G401 (cell line): Measurements from ENCODE around the gene TMEM234. TPM values are rescaled to one million over a fixed set of nuclear protein-coding genes. Genes with fewer than 3 reads are reported as not detected.

Source experiments
- DNase-seq: peaks from one replicate; pipeline ENCODE4 v3.0.0-alpha.2; 2015; ENCODE audit warnings: low spot score
- in situ Hi-C: cut with HindIII; loops from 2 replicates; pipeline ENCODE4 v1.10.0; 2016; ENCODE audit warnings: low sequenced_read_pairs, mixed read lengths
- total RNA-seq: library from RNA; depleted of rRNA; stranded (reverse); fragments of >200 nt; shearing (Covaris generic); gene quantifications from 2 replicates; pipeline ENCODE4 v1.2.3, GENCODE V29; 2014

The TMEM234 gene
- total RNA-seq, 1 experiment from 2014 or later: 11.8 TPM

DNA sequence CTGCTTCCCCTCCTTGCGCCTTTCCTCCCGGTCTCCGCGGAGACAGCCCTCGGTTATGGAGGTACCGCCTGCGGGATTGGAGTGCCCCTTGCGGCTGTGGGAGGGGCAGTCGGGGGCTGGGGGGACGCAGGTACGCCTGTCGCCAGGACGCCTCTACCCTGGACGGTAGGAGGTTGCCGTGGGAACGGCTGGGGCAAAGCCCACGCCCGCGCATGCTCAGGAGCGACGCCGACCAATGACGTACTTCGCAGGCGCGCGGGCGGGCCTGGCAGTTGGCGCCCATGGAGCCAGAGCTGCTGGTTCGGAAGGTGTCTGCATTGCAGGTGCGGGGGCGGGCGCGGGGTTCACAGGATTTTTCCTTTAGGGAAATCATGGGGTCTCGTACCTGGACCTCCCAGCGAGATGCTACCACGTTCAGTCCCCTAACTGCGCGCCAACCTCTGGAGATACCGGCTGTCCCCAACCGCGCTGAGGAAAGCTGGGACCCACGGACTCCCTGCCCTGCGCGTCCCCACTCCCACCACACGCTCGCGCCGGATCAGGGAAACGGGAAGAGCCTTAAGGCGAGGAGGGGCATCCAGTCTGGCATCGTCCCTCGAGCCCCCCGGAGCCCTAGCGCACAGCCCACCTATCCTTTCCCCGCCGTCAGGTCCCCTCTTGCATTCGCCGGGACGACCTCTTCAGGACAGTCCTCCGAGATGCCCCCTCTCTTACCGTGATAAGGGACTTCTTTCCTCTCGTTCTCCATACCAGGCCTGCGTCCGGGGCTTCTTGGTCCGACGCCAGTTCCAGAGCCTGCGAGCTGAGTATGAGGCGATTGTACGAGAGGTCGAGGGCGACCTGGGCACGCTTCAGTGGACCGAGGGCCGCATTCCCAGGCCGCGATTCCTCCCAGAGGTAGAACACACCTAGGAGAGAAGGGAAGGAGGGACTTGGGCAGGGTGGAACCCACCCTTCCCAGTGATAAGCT lies 16.5 kb downstream of the TMEM234 start, which contains the start of gene IQCC:
IQCC (plus strand) TSS at position 271 of the 970 bp plus-strand sequence; CDS start at position 282, 11 bp downstream.
- peak; percentile 90 for DNase-seq
- in situ Hi-C loops: no loop called here

DNA sequence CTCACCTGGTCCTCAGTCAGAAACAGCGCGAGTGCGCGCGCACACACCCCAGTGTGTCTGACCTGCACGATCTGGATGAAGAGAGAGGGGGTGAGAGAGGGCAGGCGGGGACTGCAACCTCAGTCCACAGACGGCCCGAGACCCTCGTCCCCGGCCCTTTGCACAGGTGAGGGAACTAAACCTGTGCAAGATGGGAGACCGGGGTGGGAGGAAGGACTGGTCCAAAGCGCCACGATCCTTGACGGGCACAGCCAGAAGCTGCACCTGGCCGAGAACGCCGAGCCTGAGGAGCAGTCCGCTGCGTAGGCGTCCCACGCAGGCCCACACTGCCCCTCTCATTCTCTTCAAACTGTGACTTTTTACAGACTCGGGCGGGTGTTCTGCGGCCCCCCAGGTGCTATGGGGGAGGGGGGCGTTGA lies 17.2 kb downstream of the TMEM234 start:
- no peak for DNase-seq
- in situ Hi-C loops: no loop called here

DNA sequence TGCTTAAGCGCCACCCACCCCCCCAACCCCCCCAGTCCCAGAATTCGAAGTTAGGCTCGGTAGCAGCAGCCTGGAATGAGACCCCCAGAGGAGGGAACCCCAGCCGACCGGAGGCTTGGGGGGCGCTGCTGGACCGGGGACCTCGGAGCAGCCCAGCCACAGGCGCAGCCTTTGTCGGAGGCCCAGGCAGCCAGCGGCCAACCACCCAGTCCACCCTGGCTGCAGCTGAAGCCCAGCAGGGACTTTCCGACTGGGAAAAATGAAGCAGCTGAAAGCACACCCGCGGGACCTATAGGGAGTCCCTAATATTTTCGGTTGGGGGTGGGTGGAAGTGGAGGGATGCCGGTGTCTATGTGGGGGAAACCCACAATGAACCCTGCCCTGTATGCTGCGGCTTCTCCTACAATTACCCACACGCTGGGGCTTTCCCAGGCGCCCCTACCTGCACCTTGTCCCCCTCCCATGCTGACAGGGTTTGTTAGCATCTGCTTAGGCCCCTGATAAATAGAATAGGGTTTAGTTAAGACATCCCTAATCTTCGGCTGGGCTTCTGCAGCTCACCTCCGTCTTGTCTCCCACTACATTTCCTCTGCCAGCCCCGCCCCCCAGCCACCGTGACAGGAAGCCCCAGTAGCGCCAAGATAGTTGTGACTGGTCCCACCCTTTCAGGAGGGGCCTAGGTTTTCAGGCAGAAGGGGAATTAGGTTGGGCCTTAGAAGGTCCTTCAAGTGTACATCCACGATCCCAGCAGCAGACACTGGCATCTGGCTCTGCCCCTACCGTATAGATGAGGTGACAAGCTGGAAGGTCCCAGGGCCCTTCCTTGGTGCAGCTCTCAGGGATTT lies 20.9 kb downstream of the TMEM234 start:
- DNase-seq: peak; percentile 68
- in situ Hi-C loops: no loop called here

DNA sequence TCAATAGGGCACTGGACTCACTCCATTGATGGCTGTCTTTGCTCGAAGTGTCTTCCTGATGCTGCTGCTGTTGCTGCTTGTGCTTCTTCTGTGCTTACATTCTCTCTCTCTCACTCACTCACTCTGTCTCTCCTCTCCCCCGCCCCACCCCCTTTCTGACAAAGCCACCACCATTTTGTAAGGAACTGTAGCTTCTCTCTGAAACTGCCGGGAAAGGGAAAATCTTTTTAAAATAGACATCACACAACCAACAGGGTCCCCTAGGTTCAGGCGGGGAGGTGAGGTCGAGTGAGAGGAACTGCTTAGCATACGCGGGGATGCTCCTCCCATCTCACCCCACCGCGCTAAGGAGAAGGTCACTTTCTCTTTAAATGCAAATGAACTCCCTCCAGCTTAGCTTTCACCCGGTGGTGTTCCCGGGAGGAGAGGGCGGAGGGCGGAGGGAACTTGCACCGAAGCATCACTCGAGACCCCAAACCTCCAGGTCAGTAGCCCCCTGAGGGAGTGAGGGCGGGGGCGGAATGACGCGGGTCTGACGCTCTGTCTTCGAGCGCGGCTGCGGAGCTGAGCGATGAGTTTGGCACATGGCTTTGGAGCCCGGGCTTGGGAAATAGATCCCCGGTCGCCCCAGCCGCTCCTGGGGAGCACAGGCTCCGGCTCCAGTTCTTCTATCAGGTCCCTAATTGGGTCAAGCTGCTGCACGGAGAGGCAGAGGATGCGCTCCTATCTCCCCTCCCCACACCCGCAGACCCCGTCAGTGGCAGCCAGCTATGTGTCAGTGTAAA lies 21.7 kb downstream of the TMEM234 start, which contains the start of gene CCDC28B:
CCDC28B (plus strand) TSS at position 370 of the 785 bp plus-strand sequence. CDS start 1,341 bp downstream, outside the sequence.
- in situ Hi-C loops: no loop called here
- peak; percentile 86 for DNase-seq

DNA sequence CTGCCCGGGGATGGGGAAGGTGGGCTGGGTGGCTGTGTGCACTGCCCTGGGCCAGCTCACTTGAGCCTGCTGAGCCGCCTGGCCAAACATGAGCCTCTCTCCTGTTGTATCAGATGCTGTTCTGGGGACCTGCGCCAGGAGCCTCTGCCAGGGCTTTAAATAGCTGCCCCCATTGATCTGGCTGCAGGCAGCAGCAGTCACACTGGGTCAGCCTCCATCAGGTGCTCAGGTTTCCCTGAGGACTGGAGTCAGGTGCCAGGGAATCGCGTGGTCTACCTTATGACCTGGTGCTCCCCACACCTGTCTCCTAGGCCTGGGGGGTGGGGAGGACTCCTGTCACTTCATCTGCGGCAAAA lies 22.5 kb downstream of the TMEM234 start:
- in situ Hi-C loops: no loop called here

DNA sequence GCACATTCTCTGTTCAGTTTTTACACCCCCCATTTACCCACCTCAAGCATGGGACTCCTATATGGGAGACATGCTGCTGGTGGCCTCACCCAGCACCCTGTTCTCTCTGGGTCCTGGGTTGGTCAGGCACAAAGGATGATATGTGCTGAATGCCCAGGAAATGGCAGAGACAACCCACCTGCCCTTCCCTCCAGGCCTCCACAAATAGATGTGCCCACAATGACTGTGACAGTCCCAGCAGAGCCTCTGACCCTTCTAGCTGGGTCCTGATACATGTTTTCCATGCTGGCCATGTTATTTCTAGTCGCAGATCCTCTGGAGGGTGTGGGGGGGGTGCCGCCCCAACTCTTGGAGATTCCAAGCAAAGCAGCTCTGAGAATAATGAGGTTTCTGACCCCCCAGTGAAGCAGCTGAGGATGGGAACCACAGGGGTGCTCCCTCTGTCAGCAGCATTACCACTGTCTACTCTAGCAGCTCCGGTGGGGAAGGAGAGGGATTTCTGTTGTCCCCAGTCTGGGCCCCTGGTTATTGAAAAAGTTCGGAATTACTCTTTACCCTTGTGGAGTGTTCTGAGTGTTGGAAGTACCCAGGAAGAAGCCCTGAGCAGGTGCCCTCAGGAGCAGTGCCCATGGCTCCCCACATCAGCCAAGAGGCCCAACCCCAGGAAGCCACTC lies 23.0 kb downstream of the TMEM234 start:
- DNase-seq: no peak
- in situ Hi-C loops: no loop called here

More for the DNA sequence above, 22.5 kb downstream of the TMEM234 start:
- peak; percentile 95 for DNase-seq

DNA sequence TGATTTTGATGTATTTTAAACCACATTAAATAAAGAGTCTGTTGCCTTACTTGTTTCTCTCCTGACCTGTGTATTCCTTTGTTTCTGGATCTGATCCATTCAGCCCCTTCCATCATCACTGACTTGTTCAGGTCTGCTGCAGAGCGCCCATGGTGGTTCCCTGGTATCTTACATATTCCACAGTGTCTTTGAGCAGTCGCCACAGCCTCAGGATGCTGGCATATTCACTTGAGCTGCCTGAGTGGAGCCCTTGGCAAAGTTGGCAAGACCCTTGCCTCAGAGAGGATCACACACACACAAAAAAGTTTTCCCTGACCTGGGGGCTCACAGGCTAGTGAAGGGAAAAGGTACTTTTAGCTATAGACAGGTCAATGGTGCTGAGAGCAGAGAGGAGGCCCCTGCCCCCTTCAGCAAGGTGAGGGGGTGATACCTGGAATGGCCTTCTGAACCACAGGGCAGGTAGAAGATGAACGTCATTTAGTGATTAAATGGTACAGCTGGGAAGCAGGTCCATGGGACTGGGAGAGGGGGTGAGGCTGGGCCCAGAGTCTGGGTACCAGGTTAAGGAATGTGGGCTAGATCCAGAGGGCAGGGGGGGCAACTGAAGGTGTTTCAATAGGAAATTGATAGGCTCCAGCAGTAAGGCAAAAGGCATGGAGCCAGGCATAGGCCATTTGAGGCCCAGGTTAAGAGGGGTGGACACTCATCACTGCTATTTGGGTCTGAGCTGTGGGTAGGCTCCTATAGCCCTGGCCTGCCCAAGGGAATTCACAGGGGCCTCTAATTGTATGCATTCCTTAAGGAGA lies 23.7 kb downstream of the TMEM234 start:
- DNase-seq: no peak
- in situ Hi-C loops: no loop called here

DNA sequence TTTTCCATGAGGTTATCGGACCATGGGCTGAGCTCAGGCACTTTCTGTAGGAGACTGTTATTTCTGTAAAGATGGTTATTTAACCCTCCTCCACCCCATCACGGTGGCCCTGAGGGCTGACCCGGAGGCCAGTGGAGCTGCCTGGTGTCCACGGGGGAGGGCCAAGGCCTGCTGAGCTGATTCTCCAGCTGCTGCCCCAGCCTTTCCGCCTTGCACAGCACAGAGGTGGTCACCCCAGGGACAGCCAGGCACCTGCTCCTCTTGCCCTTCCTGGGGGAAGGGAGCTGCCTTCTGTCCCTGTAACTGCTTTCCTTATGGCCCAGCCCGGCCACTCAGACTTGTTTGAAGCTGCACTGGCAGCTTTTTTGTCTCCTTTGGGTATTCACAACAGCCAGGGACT lies 24.3 kb downstream of the TMEM234 start:
- no peak for DNase-seq

DNA sequence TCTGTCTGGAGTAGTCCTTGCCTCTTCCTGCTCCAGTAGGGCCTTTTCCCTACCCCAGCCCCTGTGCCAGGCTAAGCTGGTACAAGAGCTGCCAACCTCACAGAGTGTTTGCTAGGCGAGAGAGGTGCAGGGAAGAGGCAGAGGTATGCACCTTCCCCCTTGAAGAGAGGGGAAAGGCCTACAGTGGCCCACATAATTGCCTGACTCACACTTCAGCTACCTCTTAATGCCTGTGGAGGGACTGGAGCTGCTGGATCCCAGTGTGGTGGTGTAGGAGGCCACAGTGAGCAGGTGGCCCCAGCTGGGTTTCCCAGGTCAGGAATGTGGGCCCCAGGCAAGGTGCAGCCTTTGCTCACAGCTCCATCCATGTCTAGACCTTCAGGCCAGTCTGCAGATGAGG lies 25.1 kb downstream of the TMEM234 start:
- in situ Hi-C loops: no loop called here
- no peak for DNase-seq

More for the DNA sequence above, 24.3 kb downstream of the TMEM234 start:
- in situ Hi-C loops: no loop called here

DNA sequence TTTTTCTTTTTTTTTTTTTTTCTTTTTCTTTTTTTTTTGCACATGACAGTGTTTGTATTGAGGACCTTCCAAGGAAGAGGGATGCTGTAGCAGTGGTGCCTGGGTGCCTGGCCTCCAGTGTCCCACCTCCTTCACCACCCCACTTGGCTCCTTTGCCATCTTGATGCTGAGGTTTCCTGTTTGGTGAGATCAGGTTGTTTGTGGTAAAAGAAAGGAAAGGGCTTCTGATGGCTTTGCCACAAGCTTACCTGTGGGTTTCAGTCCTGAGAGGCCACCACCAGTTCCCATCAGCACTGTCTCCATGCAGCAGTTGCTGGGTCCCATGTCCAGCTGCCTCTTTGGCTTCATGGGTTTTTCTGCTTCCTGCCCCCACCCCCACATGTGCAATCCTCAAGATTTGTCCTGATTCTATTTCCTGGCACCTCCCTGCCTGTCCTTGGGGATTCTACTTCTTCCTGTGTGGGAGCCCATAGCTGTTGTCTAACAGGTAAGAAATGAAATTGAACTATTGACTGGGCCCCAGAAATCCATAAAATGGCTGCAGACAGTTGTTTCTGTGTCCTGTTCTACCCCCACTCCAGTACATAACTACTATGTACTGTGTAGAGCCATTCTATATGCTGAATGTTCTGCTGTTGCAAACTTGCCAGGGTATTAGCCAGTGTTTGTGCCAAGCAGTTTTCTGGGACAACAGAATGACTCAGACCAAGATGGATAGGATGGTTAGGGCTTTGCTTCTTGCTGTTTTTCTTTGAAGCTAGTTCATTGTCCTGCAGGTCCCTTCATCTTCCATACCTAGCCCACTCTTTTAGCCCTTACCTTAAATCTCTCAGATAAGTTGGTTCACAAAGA lies 26.0 kb downstream of the TMEM234 start:
- in situ Hi-C loops: no loop called here

DNA sequence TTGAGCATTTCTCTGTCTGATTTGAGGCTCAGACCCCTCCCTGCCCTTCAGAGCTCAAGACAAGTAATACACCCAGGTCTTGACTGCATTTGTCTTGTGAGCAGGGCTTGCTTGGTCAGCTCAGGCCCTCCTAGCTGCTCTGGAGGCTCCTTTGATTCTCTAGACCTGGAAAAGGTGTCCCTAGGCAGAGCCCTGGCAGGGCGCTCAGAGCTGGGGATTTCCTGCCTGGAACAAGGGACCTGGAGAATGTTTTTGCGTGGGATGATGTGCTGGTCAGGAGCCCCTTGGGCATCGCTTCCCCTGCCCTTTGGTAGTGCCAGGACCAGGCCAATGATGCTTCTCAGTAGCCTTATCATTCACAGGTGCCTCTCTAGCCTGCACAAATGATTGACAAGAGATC lies 26.6 kb downstream of the TMEM234 start:
- DNase-seq: no peak
- in situ Hi-C loops: no loop called here

More for the DNA sequence above, 26.0 kb downstream of the TMEM234 start:
- no peak for DNase-seq

DNA sequence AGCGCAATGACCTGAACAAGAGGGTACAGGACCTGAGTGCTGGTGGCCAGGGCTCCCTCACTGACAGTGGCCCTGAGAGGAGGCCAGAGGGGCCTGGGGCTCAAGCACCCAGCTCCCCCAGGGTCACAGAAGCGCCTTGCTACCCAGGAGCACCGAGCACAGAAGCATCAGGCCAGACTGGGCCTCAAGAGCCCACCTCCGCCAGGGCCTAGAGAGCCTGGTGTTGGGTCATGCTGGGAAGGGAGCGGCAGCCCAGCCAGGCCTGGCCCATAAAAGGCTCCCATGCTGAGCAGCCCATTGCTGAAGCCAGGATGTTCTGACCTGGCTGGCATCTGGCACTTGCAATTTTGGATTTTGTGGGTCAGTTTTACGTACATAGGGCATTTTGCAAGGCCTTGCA lies 27.2 kb downstream of the TMEM234 start:
- in situ Hi-C loops: no loop called here
- no peak for DNase-seq

DNA sequence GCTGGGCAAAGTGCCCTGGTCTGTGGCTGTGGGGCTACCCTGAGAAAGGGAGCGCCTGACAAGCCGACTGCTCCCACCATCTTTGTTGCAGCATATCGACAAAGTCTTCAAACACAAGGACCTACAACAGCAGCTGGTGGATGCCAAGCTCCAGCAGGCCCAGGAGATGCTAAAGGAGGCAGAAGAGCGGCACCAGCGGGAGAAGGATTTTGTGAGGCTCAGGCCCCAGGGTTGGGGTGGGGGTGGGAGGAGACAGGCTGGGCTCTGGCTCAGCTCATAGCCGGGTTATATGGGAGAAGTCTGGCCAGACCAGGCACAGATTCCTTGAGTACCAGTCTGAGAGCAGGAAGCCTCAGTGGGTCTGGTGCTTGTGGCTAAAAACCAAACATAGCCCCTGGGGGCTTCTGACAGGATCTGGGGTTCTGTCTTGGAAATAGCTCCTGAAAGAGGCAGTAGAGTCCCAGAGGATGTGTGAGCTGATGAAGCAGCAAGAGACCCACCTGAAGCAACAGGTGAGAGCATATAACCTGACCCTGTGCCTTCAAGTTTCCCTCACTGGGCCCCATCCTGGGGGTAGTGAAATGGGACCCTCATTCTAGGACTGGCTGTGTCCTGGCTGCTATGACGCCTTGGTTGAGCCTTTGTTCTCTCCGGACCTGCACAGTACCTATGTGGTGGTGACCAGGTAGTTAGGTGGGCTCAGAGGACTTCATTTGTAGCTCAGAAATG lies 29.8 kb downstream of the TMEM234 start:
- no peak for DNase-seq
- in situ Hi-C loops: no loop called here

DNA sequence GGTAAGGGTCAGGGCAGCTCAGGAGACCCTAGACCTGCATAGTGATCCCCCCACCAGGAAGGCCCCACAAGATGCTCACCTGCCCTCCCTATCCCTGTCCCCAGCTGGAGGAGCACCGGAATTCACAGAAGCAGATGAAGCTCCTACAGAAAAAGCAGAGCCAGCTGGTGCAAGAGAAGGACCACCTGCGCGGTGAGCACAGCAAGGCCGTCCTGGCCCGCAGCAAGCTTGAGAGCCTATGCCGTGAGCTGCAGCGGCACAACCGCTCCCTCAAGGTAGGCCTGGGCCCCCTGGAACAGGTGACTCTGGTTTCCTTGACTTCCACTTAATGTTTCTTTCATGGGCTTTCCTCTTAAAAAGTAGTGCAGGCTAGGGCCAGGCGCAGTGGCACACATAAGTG lies 34.3 kb downstream of the TMEM234 start:
- in situ Hi-C loops: no loop called here
- no peak for DNase-seq

DNA sequence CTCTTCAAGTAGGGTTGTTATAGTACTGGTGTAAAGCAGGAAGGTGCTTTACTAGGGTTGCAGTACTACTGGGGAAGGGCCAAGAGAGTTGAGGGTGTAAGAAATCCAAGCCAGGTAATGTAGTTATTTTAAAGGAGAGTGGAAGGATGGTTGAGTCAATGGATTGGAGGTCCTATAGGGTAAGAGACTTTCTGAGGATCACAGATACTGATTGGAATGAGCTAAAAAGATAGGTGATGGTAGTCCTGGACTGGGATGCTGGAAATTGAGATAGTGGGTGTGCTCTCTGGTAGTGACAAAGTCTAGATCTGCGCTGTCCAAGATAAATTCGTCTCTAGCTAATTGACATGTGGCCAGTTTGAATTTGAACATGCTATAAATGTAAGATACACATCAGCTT lies 35.7 kb downstream of the TMEM234 start:
- no peak for DNase-seq
- in situ Hi-C loops: no loop called here

DNA sequence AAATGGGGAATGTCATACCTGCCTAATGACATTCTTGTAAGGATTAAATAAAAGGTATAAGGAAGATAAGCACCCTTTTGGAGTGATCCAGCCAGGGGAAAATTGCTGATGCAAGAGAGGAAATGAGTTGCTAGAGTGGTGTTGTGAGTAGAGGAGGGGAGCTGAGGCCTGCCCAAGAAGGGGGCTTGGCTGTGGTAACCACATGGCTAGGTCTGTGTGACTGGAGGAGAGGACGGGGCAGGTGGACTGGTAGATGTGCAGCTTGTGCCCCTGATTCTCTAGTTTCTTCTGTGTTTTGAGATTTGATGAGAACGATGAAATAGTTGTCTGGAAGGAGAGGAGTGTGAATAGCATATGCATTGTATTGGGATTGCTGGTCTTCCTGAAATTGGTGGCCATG lies 36.1 kb downstream of the TMEM234 start:
- in situ Hi-C loops: no loop called here
- DNase-seq: no peak
